Activated CD8-positive, alpha-beta memory T cell treated with anti-CD3 and anti-CD28 coated beads for 36 hours (primary cell): Measurements from ENCODE around the gene VPS9D1. TPM values are rescaled to one million over a fixed set of nuclear protein-coding genes. Genes with fewer than 3 reads are reported as not detected.

Experiments
- CTCF ChIA-PET: fragments of 350-600 bp; sonication (Branson Sonifier 250); formaldehyde crosslinking; loops from one replicate; lab custom pipeline; 2021; ENCODE audit warnings: antibody characterized with exemption; lab: Charles Lee
- POLR2A ChIA-PET: fragments of 350-600 bp; sonication (Branson Sonifier 250); formaldehyde crosslinking; loops from one replicate; lab custom pipeline; 2021; ENCODE audit warnings: antibody characterized with exemption; lab: Charles Lee
- total RNA-seq, 2 experiments: library from RNA; stranded (reverse); gene quantifications; one replicate each; pipeline ENCODE4 v1.2.3, GENCODE V29; 2021

VPS9D1 gene
- total RNA-seq, 2 experiments from 2014 or later = 2.0 to 2.6 TPM

DNA sequence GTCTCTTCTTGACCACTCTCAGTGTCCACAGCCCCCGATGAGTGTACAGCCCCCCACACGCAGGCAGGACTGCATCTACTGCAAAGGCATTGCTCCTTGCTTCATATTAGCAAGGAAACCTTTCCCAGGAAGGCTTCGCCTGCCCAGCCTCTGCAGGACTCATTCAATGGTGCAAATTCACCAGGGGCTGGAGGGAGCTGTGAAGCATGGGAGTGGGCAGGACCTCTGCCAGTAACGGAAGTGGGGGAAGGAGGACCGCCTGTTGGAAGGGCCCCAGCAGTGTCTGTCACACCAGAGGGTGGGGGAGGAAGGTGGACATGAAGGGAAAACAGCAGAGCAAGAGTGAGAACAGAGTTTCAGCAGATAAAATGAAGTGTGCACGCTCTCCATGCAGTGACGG, 60.6 kb downstream of the VPS9D1 start:
- CTCF ChIA-PET = interaction anchor here (1.1 kb wide), 1 partner anchor 41 kb away, joined by 3 read pairs; the partner anchor contains the start of gene SPATA2L
- POLR2A ChIA-PET = no interaction called here

GRCh38 chr16:89658221-89658879, 62.3 kb downstream of the VPS9D1 start:
- ChIA-PET POLR2A (interaction anchor here (0.6 kb wide), 1 partner anchor 270 kb away, joined by 3 read pairs; no protein-coding TSS in a partner anchor), CTCF (interaction anchor here (1.7 kb wide), 1 partner anchor 17 kb away, joined by 6 read pairs; no protein-coding TSS in a partner anchor)

DNA sequence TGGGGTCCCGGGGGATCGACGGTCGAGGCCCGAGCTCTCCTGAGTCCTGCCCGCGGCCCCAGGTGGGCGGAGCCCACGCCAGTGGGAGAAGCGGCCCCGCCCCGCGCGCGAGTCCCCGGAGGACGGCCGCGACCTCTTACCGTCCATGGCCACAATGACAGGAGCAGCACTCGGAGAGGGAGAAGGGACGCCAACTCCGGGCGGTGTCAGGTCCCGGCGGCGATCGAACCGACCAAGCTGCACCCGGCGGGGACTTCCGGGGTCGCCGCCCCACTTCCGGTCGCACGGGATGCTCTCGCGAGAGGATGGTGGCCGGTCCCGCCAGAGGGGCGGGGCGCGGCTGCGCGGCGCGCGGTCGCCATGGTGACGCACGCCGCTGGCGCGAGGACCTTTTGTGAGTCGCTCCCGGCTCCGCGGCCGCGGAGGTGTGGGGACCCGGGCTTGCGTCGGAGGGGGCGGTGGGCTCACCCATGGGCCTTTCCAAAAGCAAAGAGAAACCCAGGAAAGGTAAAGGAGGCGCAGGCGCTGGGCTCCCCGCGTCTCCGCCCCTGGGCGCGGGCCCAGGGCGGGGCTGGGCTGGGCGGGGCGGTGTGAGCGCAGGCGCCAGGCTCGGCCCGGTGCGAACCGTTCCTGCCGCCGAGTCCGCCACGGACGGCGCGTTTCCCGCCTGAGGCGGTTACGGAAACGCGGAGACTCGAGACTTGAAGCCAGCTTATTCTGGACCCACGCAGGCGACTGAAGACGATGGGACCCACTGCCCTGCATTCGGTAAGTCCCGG, 63.1 kb downstream of the VPS9D1 start, which contains the start of the genes CHMP1A and SPATA33:
Gene CHMP1A (minus strand): TSS at position 267 of the 779 bp plus-strand sequence. CDS start 120 bp downstream, at position 147.
Gene SPATA33 (plus strand): TSS at position 395 of the 779 bp plus-strand sequence. CDS start 76 bp downstream, at position 471.
- ChIA-PET CTCF (interaction anchor here (0.5 to 1.7 kb wide), 3 partner anchors 16 to 301 kb away, joined by 4 to 8 read pairs (median 6); no protein-coding TSS in a partner anchor), POLR2A (no interaction called here)

Other genes with a start within 250 kb of the VPS9D1 start
- gene ANKRD11, start 230.3 kb downstream of the VPS9D1 start, total RNA-seq = 100 to 1,000 TPM; 152 to 159 TPM
- gene SPG7, start 212.5 kb downstream of the VPS9D1 start, total RNA-seq = 10 to 100 TPM; 71.9 to 79.6 TPM
- 1,000 to 10,000 TPM; 2,645 to 2,648 TPM for gene RPL13, start 160.2 kb downstream of the VPS9D1 start, total RNA-seq
- gene CPNE7, start 145.1 kb downstream of the VPS9D1 start, total RNA-seq = 1 to 10 TPM; 5.6 to 7.0 TPM
- gene DPEP1, start 107.3 kb downstream of the VPS9D1 start, total RNA-seq = not detected
- gene CHMP1A, start 63.2 kb downstream of the VPS9D1 start, total RNA-seq = 10 to 100 TPM; 80.5 to 80.8 TPM
- gene SPATA33, start 63.1 kb downstream of the VPS9D1 start, total RNA-seq = 10 to 100 TPM; 13.7 to 14.4 TPM
- gene CDK10, start 34.2 kb downstream of the VPS9D1 start, total RNA-seq = 10 to 100 TPM; 89.7 to 93.2 TPM
- 1 to 10 TPM; 7.4 to 7.9 TPM for gene SPATA2L, start 19.2 kb downstream of the VPS9D1 start, total RNA-seq
- gene ZNF276, start 639 bp upstream of the VPS9D1 start, total RNA-seq = 10 to 100 TPM; 28.7 to 28.9 TPM
- 100 to 1,000 TPM; 112 to 116 TPM for gene FANCA, start 95.7 kb upstream of the VPS9D1 start, total RNA-seq
- under 1 TPM; 0.57 to 0.78 TPM for gene SPIRE2, start 107.6 kb upstream of the VPS9D1 start, total RNA-seq
- 100 to 1,000 TPM; 146 to 153 TPM for gene TCF25, start 152.7 kb upstream of the VPS9D1 start, total RNA-seq
- gene MC1R, start 198.0 kb upstream of the VPS9D1 start, total RNA-seq = 1 to 10 TPM; 1.6 to 1.8 TPM
- gene TUBB3, start 202.4 kb upstream of the VPS9D1 start, total RNA-seq = under 1 TPM; 0.31 to 0.91 TPM
- 10 to 100 TPM; 38.0 to 40.7 TPM for gene DEF8, start 227.9 kb upstream of the VPS9D1 start, total RNA-seq